Lower lobe of right lung (tissue), 2 donors: Measurements from ENCODE around the gene RNF44. TPM values are rescaled to one million over a fixed set of nuclear protein-coding genes. Genes with fewer than 3 reads are reported as not detected.

Experiments used
- ATAC-seq, 2 donors: fragments of 200-7000 bp; cut with Tn5 transposase; one replicate each; pipeline ENCODE4 v1.9.1; 2020 to 2022; ENCODE audit warnings: mild to moderate bottlenecking in 2 of 2, moderate library complexity in 2 of 2
- DNase-seq: peaks from one replicate; pipeline ENCODE4 v3.0.0-alpha.2; 2020
- H3K27ac ChIP-seq: fragments of 200-600 bp; one replicate; pipeline ENCODE4 v1.8.0; 2022
- H3K27me3 ChIP-seq: fragments of 200-600 bp; one replicate; pipeline ENCODE4 v1.8.0; 2022; ENCODE audit warnings: low read depth
- H3K36me3 ChIP-seq: fragments of 200-600 bp; one replicate; pipeline ENCODE4 v1.8.0; 2022; ENCODE audit warnings: mild to moderate bottlenecking
- H3K4me1 ChIP-seq: fragments of 200-600 bp; one replicate; pipeline ENCODE4 v1.8.0; 2022
- H3K4me3 ChIP-seq: fragments of 200-600 bp; one replicate; pipeline ENCODE4 v1.8.0; 2022; ENCODE audit warnings: mild to moderate bottlenecking
- H3K9me3 ChIP-seq: fragments of 200-600 bp; one replicate; pipeline ENCODE4 v1.8.0; 2022
- CTCF ChIP-seq: fragments of 200-600 bp; IDR thresholded peaks from one replicate; pipeline ENCODE4 v1.8.0; 2022; ENCODE audit warnings: antibody characterized with exemption, mild to moderate bottlenecking
- intact Hi-C: fragments of 100-400 bp; cut with DNase I; formaldehyde crosslinking; loops from one replicate; pipeline ENCODE4 v1.11.0; 2022
- total RNA-seq: library from RNA; stranded (reverse); fragmentation: NEBNext Ultra II Directional; extraction: Animal tissue kit (Norgen Biotek cat#: 25700); gene quantifications from one replicate; pipeline ENCODE4 v1.2.1, GENCODE V29; 2021
- donor health status: DM: no; HTN: yes; CAD: no; lungs with severe emphysema.

The RNF44 gene
- total RNA-seq, 1 donor from 2014 or later = 55.1 TPM

GRCh38 chr5:176515396-176515795, 21.8 kb downstream of the RNF44 start:
- intact Hi-C loops = no loop called here
- Histone ChIP-seq H3K4me1 (no peaks in the 10 kb centered on the region), H3K36me3 (peaks cover 1% of the 10 kb centered on the region), H3K9me3 (no peaks in the 10 kb centered on the region), H3K4me3 (no peak overlapping the region), H3K27me3 (no peaks in the 10 kb centered on the region), H3K27ac (no peak overlapping the region)
- ATAC-seq (no peak), DNase-seq (no peak)
- no peak for TF ChIP-seq CTCF

GRCh38 chr5:176514244-176514950, 22.8 kb downstream of the RNF44 start:
- TF ChIP-seq CTCF = no peak

GRCh38 chr5:176513788-176514187, 23.4 kb downstream of the RNF44 start:
- Histone ChIP-seq H3K4me3 (no peak overlapping the region), H3K27me3 (no peaks in the 10 kb centered on the region), H3K9me3 (no peaks in the 10 kb centered on the region), H3K4me1 (no peaks in the 10 kb centered on the region), H3K36me3 (peaks cover 17% of the 10 kb centered on the region), H3K27ac (no peak overlapping the region)
- no peak for ATAC-seq
- no peak for DNase-seq
- no peak for TF ChIP-seq CTCF
- intact Hi-C loops = no loop called here

More at GRCh38 chr5:176514244-176514950, 22.8 kb downstream of the RNF44 start:
- Histone ChIP-seq H3K27me3 (no peaks in the 10 kb centered on the region), H3K27ac (no peak overlapping the region), H3K36me3 (peaks cover 11% of the 10 kb centered on the region), H3K4me3 (no peak overlapping the region), H3K9me3 (no peaks in the 10 kb centered on the region), H3K4me1 (no peaks in the 10 kb centered on the region)
- intact Hi-C loops = no loop called here
- DNase-seq (no peak), ATAC-seq (no peak)

GRCh38 chr5:176508603-176509002, 28.6 kb downstream of the RNF44 start:
- ATAC-seq (no peak), DNase-seq (no peak)
- TF ChIP-seq CTCF = no peak
- peaks cover 66% of the 10 kb centered on the region for H3K36me3 ChIP-seq
- H3K9me3 ChIP-seq = no peaks in the 10 kb centered on the region
- H3K4me1 ChIP-seq = no peaks in the 10 kb centered on the region
- no peak overlapping the region for H3K27ac ChIP-seq
- no peak overlapping the region for H3K4me3 ChIP-seq
- no peaks in the 10 kb centered on the region for H3K27me3 ChIP-seq
- intact Hi-C loops = no loop called here

GRCh38 chr5:176507911-176508310, 29.3 kb downstream of the RNF44 start:
- intact Hi-C loops = no loop called here
- H3K27me3 ChIP-seq = no peaks in the 10 kb centered on the region
- H3K27ac ChIP-seq = no peak overlapping the region
- no peaks in the 10 kb centered on the region for H3K9me3 ChIP-seq
- no peak for DNase-seq
- ATAC-seq = no peak
- peaks cover 73% of the 10 kb centered on the region for H3K36me3 ChIP-seq
- no peak for TF ChIP-seq CTCF
- H3K4me3 ChIP-seq = no peak overlapping the region
- no peaks in the 10 kb centered on the region for H3K4me1 ChIP-seq
